Measurements from ENCODE around the gene RAB10. TPM values are rescaled to one million over a fixed set of nuclear protein-coding genes. Genes with fewer than 3 reads are reported as not detected.

The RAB10 gene
- polyA plus RNA-seq, 1 donor from 2014 or later: 169 TPM

GRCh38 chr2:26169226-26169625, 135.3 kb downstream of the RAB10 start:
- no peaks in the 10 kb centered on the region for H3K9me2 ChIP-seq (ENCODE audit: insufficient read depth, low read length)
- H3K27me3 ChIP-seq (ENCODE audit: insufficient read depth, low read depth, low read length): peaks cover 10% of the 10 kb centered on the region
- peaks cover 7% of the 10 kb centered on the region for H3K79me2 ChIP-seq (replicated peaks; ENCODE audit: insufficient read depth, low read length)
- no peak overlapping the region for H2AFZ ChIP-seq (ENCODE audit: low read depth, low read length)
- no peak overlapping the region for H3K4me2 ChIP-seq (ENCODE audit: low read length)
- no peaks in the 10 kb centered on the region for H3F3A ChIP-seq (ENCODE audit: insufficient read depth, low read length, poor library complexity, severe bottlenecking)
- H3K9ac ChIP-seq (ENCODE audit: low read length): no peak overlapping the region
- H3K36me3 ChIP-seq (ENCODE audit: insufficient read depth, low read length): no peaks in the 10 kb centered on the region
- no peaks in the 10 kb centered on the region for H3K9me3 ChIP-seq (ENCODE audit: low read length)
- no peak overlapping the region for H3K4me3 ChIP-seq (ENCODE audit: low read length)
- no peak overlapping the region for H3K27ac ChIP-seq (ENCODE audit: low read length)
- no peak for TF ChIP-seq EZH2 (IDR thresholded peaks at IDR 0.05; ENCODE audit: borderline replicate concordance, insufficient read depth, low read length, poor library complexity, severe bottlenecking)
- TF ChIP-seq REST (IDR thresholded peaks at IDR 0.05; ENCODE audit: borderline replicate concordance): no peak
- TF ChIP-seq POLR2AphosphoS5 (IDR thresholded peaks at IDR 0.05): no peak
- TF ChIP-seq SMC3 (conservative IDR thresholded peaks at IDR 0.05; ENCODE audit: poor library complexity): no peak
- TF ChIP-seq CTCF (IDR thresholded peaks at IDR 0.05; ENCODE audit: poor library complexity, severe bottlenecking): no peak
- no peak for TF ChIP-seq MXI1 (conservative IDR thresholded peaks at IDR 0.05; ENCODE audit: poor library complexity, severe bottlenecking)
- no peak for TF ChIP-seq EP300 (conservative IDR thresholded peaks at IDR 0.05; ENCODE audit: poor library complexity, severe bottlenecking)
- TF ChIP-seq RAD21 (conservative IDR thresholded peaks at IDR 0.05): no peak
- no peak for TF ChIP-seq TAF1 (IDR thresholded peaks at IDR 0.05; ENCODE audit: low read depth)
- no peaks in the 10 kb centered on the region for H4K20me1 ChIP-seq (ENCODE audit: insufficient read depth)

GRCh38 chr2:26169681-26170414, 136.0 kb downstream of the RAB10 start:
- H3K9me3 ChIP-seq (ENCODE audit: low read length): no peaks in the 10 kb centered on the region
- no peak overlapping the region for H3K4me3 ChIP-seq (ENCODE audit: low read length)
- H3K9me2 ChIP-seq (ENCODE audit: insufficient read depth, low read length): no peaks in the 10 kb centered on the region
- H3K9ac ChIP-seq (ENCODE audit: low read length): no peak overlapping the region
- no peak overlapping the region for H2AFZ ChIP-seq (ENCODE audit: low read depth, low read length)
- H3K27ac ChIP-seq (ENCODE audit: low read length): no peak overlapping the region
- no peaks in the 10 kb centered on the region for H3K36me3 ChIP-seq (ENCODE audit: insufficient read depth, low read length)
- peaks cover 10% of the 10 kb centered on the region for H3K27me3 ChIP-seq (ENCODE audit: insufficient read depth, low read depth, low read length)
- H4K20me1 ChIP-seq (ENCODE audit: insufficient read depth): no peaks in the 10 kb centered on the region
- H3K4me2 ChIP-seq (ENCODE audit: low read length): no peak overlapping the region
- TF ChIP-seq TAF1 (IDR thresholded peaks at IDR 0.05; ENCODE audit: low read depth): no peak
- no peak for TF ChIP-seq POLR2AphosphoS5 (IDR thresholded peaks at IDR 0.05)
- no peak for TF ChIP-seq MXI1 (conservative IDR thresholded peaks at IDR 0.05; ENCODE audit: poor library complexity, severe bottlenecking)
- no peak for TF ChIP-seq SMC3 (conservative IDR thresholded peaks at IDR 0.05; ENCODE audit: poor library complexity)
- no peak for TF ChIP-seq RAD21 (conservative IDR thresholded peaks at IDR 0.05)
- no peak for TF ChIP-seq REST (IDR thresholded peaks at IDR 0.05; ENCODE audit: borderline replicate concordance)
- TF ChIP-seq EP300 (conservative IDR thresholded peaks at IDR 0.05; ENCODE audit: poor library complexity, severe bottlenecking): no peak
- TF ChIP-seq CTCF (IDR thresholded peaks at IDR 0.05; ENCODE audit: poor library complexity, severe bottlenecking): no peak
- TF ChIP-seq EZH2 (IDR thresholded peaks at IDR 0.05; ENCODE audit: borderline replicate concordance, insufficient read depth, low read length, poor library complexity, severe bottlenecking): no peak
- H3K79me2 ChIP-seq (replicated peaks; ENCODE audit: insufficient read depth, low read length): peaks cover 13% of the 10 kb centered on the region
- H3F3A ChIP-seq (ENCODE audit: insufficient read depth, low read length, poor library complexity, severe bottlenecking): no peaks in the 10 kb centered on the region
